Activated CD4-positive, CD25-positive, alpha-beta regulatory T cell (primary cell): ENCODE measurements around the gene HOXD4.
A peak's percentile ranks its signal among the peaks of the same experiment; 100 is the strongest.

Source experiments
- DNase-seq, 4 experiments: peaks; one replicate each; lab custom pipeline; 2025; lab: John Stamatoyannopoulos, UW

HOXD4 gene

GRCh38 chr2:176139661-176140512 lies 11.5 kb upstream of the HOXD4 start:
- DNase-seq, result no peak

DNA sequence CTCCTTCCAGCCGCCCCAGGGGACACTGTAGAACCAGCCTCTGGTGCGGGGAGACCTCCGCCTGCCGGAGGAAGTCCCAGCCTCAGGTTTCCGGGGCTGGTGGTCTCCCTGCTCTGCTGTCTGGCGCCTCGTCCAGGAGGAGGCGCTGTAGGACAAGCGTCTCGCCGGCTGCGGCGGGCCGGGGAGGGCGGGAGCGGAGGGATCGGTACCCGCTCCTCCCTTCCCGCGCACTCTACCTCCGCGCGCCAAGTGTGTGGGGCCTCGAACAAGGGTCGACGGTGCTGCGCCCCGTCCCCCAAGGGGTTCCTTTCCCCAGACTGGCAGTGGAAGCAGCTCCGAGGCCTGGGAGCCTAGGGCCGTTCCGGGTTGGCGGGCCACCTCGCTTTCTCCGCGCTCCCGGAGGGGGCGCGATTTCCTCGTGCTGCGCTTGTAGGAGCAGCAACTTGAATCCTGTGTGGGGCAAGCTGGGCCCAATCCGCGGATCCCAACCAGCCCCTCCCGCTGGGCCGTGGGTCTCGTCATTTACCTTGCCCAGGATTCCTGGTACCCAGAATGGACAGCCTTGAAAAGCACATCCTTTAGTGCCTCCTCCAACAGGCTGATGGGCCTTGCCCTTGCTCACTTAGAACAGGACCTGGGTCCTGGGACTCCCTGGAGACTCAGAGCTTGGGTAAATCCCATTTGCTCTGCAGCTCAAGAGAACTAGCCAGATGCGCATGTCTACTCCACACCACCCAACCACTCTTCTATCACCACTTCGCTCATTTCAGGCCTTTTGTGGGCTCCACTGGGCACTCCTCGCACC lies 10.6 kb upstream of the HOXD4 start:
- peak in 3 of 4 experiments; percentile 5 to 37 (median 14) for DNase-seq

- no peak for DNase-seq
Observed at GRCh38 chr2:176142281-176142680, 9.1 kb upstream of the HOXD4 start.

- no peak for DNase-seq
Observed at GRCh38 chr2:176145085-176145969, 6.0 kb upstream of the HOXD4 start.

GRCh38 chr2:176146101-176146500 lies 5.2 kb upstream of the HOXD4 start:
- no peak for DNase-seq

DNA sequence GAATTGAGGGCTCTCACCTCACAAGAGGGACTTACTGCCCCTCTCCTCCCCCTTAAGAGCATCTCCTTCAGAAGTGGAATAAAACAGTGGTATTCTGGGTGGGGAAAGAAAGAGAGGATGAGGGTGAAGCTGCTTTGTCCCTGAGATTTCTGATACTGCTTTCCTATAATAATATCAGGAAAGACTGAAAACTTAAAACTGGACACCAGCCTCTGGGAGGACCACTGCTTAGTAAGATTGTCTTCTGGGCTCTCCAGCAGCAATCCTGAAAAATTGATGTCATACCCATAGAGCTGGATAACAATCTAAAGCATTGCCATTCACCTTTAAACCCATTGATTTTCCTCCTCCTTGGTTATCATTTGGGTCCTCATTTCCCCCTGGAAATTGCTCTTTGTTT lies 4.7 kb upstream of the HOXD4 start:
- no peak for DNase-seq

- no peak for DNase-seq
Observed at GRCh38 chr2:176147210-176147799, 4.0 kb upstream of the HOXD4 start.

DNA sequence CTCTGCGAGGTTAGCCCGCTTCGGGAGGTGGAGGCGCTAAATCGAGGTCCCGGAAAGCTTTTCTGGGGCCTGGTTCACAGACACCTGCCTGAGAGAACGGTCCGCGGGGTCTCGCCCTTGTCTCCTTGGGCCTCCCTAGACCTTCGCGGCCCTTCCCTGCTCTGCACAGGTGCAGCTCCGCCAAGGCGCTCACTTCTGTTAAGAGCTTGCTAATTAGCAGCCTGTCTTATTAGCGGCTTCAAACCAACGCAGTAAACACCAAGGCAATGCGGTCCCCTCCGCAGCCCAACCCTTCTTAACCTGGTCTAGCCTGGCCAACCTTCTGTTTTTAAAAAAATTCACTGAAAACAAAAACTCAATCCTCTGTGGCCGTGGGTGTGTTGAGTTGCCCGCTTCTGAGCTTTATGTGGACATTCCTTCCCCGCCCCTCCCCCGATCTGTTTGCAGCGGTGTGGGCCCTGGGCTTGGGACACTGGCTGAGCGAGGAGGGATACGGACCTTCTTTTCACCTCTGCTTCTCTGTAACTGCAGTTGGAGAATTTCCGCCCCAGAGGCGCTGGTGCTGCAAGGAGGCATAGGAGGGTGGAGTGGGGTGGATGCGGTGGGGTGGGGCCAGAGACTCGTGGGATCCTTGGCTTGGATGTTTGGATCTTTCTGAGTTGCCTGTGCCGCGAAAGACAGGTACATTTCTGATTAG lies 3.4 kb upstream of the HOXD4 start:
- no peak for DNase-seq

DNA sequence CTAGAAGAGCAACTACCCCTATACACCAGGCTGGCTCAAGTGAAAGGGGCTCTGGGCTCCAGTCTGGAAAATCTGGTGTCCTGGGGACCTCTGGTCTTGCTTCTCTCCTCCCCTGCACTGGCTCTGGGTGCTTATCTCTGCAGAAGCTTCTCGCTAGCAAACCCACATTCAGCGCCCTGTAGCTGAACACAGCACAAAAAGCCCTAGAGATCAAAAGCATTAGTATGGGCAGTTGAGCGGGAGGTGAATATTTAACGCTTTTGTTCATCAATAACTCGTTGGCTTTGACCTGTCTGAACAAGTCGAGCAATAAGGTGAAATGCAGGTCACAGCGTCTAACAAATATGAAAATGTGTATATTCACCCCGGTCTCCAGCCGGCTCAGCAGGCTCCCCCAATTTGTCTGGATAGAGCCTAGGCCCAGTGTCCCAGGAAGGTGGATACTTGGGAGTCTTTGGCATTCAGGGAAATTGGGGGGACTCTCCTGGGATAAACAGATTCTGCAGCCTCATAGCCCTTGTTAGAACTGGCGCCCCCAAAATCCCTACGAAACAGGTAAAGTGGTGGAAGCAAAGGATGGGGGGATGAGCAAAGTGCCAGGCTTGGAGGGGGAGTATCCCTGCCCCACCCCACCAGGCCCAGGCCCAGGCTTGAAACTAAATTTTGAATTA lies 2.5 kb upstream of the HOXD4 start:
- DNase-seq, result no peak

DNA sequence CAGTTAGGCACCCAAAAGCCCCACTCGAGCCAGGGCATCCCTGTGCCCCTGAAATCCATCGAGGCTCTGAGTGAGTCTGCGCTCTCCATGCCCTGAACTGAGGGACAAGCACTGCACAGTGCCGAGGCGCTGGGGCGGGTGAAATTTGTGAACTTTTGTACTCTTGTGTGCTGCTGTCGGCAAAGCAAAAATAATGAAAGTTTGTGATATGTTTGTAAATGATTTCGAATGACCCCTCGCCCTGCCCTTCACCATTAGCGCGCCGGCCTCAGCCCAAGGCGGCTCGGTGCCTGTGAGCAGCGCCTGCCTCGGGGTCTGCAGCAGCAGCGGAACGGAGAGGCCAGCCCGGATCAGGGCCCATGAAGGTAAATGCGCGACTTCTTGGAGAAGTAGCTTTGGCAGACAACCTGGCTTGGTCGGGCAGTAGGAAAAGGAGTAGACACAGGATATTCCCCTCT lies 1.8 kb upstream of the HOXD4 start:
- DNase-seq, result no peak

GRCh38 chr2:176149939-176150583 lies 1.3 kb upstream of the HOXD4 start:
- no peak for DNase-seq

DNA sequence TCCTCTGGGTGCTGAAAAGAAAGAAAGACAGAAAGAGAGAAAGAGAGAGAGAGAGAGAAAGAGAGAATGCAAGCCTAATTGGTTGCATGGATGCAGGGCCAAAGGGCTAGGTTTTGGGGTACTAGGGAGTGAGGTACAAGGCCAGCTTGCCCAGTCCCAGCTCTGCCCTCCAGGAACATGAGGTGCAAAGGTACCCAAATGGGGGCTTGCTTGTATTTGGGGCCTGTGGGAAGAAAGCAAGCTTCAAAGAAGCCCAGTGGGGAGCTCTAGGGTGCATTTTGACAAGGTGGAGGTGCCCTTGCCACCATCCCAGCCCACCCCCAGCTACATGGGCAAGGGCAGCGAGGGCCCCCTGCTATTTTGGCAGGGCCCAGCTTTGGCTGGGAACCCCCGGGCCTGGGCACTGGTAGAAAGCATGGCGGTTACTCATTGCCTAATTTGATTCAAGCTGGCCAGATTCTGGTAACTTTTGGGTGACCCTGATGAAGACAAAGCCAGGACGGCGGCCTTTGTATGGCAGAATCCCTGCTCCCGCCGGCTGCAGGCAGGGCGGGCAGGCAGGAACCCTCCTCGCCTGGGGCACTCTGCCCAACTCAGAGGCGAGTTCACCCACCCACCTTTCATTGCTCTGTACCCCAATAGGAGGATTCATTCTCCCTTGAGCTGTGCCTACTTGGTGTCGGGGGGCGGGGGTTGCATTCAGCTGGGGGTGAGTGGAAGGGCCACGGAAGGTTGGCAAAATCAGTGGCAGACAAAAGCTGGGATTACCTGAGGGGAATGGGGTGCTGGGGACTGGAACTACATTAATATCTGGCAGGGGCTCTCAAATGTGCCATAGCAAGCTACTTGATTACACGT lies 537 bp upstream of the HOXD4 start:
- no peak for DNase-seq

- DNase-seq, result no peak
Observed at GRCh38 chr2:176152350-176153181, 1.2 kb downstream of the HOXD4 start.

- DNase-seq, result no peak
Observed at GRCh38 chr2:176154576-176155252, 3.4 kb downstream of the HOXD4 start.

DNA sequence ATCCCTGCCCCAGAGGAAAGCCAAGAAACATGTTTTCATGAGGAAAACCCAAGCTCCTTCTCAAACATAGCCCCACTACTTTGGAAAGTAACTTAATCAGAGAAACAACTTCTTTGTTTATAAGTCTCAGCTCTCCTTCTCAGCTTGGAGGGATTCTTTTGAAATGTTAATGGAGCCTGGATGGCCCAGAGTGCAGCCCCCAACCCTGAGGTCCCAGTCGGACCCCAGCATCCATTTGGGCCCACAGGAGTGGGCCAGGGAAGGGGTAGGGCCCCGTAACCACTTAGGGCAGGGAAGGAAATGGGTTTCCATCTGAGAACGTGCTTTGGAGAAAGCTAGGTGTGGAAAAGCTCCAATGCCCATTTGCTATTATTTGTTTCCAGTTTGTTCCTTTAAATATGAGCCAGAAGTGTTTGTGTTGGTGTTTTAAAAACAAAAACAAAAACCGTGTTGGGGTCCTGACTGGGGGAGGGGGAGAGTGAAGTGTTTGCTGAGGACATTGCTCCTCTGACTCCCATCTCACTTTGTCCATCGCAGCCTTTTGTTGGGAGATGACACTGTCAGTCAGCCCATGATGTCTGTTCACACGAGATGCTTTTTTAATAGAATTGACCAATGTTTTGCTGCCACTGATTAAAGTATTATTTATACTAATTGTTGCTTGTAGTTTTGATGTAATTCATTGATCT lies 4.2 kb downstream of the HOXD4 start:
- no peak for DNase-seq

DNA sequence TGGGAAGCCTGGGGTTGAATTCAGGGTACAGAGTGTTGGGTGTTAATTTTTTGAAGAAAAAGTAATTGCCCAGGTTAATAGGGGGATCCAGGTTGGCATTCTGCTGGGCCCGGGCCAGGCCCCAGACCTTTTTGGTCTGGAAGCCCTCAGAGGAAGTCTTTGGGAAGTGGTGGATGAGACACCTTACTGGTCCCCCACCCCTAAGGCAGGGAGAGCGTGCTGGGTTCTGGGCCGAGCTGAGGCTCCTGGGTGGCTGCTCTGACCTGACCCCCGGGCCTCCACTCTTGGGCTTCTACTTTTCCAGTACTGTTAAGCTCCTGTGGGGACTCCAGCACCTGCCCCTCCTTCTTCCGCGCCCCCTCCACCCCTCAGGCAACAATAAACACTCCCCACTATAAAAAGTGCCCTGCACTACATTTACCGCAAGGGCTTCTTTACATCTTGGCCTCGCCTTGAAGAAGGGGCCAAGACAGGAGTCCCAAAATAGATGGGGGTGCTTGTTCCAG lies 5.0 kb downstream of the HOXD4 start:
- no peak for DNase-seq
